ENCODE data around the gene MMP17. TPM values are rescaled to one million over a fixed set of nuclear protein-coding genes. Genes with fewer than 3 reads are reported as not detected.
"Not testable (repeated sequence)": the region's sequence is repeated elsewhere in the genome, so short reads cannot be mapped to it uniquely, and the experiment has no call there.

The MMP17 gene
- polyA plus RNA-seq, 4 donors, result 2.5 to 4.5 TPM; not detected in 2

DNA sequence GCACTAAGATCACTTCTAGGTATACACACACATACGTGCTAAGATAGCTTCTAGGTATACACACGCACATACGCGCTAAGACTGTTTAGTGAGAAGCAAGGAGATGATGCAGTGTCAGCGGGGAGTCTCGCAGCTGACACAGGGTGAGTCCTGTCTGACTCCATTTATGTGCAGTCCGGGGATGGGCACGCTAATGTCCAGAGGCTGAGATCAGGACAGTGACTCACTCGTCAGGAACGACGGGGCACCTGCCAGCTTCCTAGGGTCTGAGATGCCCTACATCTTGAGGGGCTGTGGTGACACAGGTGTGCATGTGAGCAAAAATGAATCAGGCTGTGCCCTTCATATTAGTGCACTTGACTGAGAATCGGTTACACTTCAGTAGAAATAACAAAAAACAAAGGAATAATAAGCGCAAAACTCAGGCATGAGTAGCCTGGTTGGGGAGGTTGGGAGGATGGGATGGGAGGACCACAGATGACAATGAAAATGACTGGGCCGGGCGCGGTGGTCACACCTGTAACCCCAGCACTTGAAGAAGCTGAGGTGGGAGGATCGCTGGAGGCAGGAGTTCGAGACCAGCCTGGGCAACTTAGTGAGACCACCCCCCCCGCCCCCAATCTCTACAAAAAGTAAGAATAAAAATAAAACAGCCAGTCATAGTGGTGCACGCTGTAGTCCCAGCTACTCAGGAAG, 37.1 kb downstream of the MMP17 start:
- Histone ChIP-seq H3K27me3 (ENCODE audit: control insufficient read depth in 3 of 3, insufficient read depth in 3 of 3, low read length in 3 of 3) (peaks cover 0 to 5% (median 0%) of the 10 kb centered on the region in 3 donors), H3K36me3 (ENCODE audit: control insufficient read depth in 3 of 3, insufficient read depth in 2 of 3, low read depth in 1 of 3, low read length in 3 of 3) (no peaks in the 10 kb centered on the region), H3K4me3 (ENCODE audit: low read depth in 1 of 3, low read length in 3 of 3) (no peak overlapping the region), H3K27ac (ENCODE audit: low read depth in 1 of 3, low read length in 2 of 3) (no peak overlapping the region), H3K4me1 (ENCODE audit: control insufficient read depth in 3 of 3, insufficient read depth in 2 of 3, low read depth in 1 of 3, low read length in 2 of 3) (peaks cover 0 to 20% (median 0%) of the 10 kb centered on the region in 3 donors), H3K9me3 (ENCODE audit: control insufficient read depth in 2 of 2, insufficient read depth in 1 of 2, low read depth in 1 of 2, low read length in 1 of 2) (no peaks in the 10 kb centered on the region)
- DNase-seq (no peak), FAIRE-seq (no peak)
- WGBS, 3 donors, result 84 to 88% (median 84%) methylated on average over 20 of the region's 20 CpGs

DNA sequence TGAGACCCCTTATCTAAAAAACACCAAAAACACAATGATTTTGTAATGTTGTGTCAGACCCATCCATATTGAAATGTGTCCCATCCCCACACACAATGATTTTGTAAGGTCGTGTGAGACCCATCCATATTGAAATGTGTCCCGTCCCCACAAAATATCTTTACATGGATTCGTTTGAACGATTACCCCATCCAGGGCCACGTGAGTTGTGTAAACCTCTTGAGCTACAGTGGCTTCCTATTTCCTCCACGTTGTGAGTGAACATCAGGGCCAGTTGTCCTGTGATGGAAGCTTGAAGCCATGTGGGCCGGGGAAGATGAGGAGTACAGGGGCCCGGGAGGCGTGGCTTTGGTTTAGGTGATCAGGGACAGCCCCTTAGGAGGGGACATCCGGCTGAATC, 39.3 kb downstream of the MMP17 start:
- Histone ChIP-seq H3K9me3 (ENCODE audit: control insufficient read depth in 2 of 2, insufficient read depth in 1 of 2, low read depth in 1 of 2, low read length in 1 of 2) (no peaks in the 10 kb centered on the region), H3K27ac (ENCODE audit: low read depth in 1 of 3, low read length in 2 of 3) (no peak overlapping the region), H3K36me3 (ENCODE audit: control insufficient read depth in 3 of 3, insufficient read depth in 2 of 3, low read depth in 1 of 3, low read length in 3 of 3) (no peaks in the 10 kb centered on the region), H3K4me3 (ENCODE audit: low read depth in 1 of 3, low read length in 3 of 3) (no peak overlapping the region), H3K27me3 (ENCODE audit: control insufficient read depth in 3 of 3, insufficient read depth in 3 of 3, low read length in 3 of 3) (peaks cover 0 to 5% (median 0%) of the 10 kb centered on the region in 3 donors), H3K4me1 (ENCODE audit: control insufficient read depth in 3 of 3, insufficient read depth in 2 of 3, low read depth in 1 of 3, low read length in 2 of 3) (peaks cover 0 to 5% (median 0%) of the 10 kb centered on the region in 3 donors)
- DNase-seq (no peak), FAIRE-seq (no peak)
- WGBS, 3 donors, result 77 to 80% (median 77%) methylated on average over 10 of the region's 10 CpGs

DNA sequence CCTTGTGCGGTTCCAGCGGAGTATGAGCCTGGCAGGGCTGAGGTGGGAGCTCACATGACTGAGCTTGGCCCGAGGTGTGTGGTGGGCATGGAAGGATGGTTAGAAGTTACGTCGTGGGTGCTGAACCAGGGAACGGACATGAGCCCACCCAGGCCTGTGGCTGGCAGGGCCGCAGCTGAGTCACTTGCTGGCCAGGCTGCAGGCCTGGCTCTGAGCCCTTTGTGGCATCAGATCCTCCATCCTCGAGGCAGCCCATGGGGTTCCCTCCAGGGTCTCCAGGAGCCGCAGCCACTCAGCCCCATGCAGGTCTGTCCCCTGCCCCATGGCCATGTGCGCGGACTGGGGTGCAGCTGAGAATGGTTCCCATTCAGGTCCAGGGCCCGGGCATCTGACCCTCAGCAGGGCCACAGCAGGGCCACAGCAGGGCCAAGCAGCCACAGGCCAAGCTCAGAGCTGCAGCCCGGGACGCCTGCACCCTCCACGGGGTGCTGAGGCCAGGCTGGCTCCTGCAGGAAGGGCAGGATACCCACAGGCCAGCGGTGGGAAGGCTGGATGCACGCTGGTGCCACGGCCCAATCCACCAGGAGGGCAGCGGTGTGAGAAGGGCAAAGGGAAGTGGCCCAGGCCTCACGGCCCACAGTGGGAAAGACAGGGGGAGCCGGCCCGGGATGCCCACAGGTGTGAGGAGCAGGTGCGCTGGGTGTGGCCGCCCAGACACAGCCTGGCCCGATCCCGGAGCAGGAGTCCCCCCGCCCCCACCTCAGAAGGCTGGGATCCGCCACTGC, 39.9 kb downstream of the MMP17 start:
- 65 to 85% (median 74%) methylated on average over 22 to 28 of the region's 28 CpGs for WGBS, 3 donors
- Histone ChIP-seq H3K27me3 (ENCODE audit: control insufficient read depth in 3 of 3, insufficient read depth in 3 of 3, low read length in 3 of 3) (peaks cover 0 to 5% (median 0%) of the 10 kb centered on the region in 3 donors), H3K27ac (ENCODE audit: low read depth in 1 of 3, low read length in 2 of 3) (no peak overlapping the region), H3K4me3 (ENCODE audit: low read depth in 1 of 3, low read length in 3 of 3) (no peak overlapping the region), H3K36me3 (ENCODE audit: control insufficient read depth in 3 of 3, insufficient read depth in 2 of 3, low read depth in 1 of 3, low read length in 3 of 3) (no peaks in the 10 kb centered on the region), H3K4me1 (ENCODE audit: control insufficient read depth in 3 of 3, insufficient read depth in 2 of 3, low read depth in 1 of 3, low read length in 2 of 3) (no peaks in the 10 kb centered on the region), H3K9me3 (ENCODE audit: control insufficient read depth in 2 of 2, insufficient read depth in 1 of 2, low read depth in 1 of 2, low read length in 1 of 2) (no peaks in the 10 kb centered on the region)
- DNase-seq (no peak), FAIRE-seq (no peak)

DNA sequence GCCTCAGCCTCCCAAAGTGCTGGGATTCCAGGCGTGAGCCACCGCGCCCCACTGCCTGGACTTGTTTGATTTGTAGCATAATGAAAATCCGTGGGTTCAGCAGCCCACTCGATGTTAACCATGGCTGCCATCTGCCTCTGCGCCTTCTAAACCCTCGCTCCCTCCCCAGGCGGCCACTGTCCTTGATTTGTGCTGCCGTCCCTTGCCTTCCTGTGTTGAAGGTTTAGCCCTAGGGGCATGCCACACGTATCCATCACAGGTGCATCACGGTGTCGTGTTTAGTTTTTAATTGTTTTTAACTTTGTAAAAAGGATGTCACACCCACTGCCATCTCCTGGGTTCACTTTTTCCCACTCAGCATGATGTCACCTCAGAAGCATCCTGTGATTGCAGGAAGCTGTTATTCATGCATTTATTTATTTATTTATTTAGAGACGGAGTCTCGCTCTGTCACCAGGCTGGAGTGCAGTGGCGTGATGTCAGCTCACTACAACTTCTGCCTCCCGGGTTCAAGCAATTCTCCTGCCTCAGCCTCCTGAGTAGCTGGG, 41.8 kb downstream of the MMP17 start:
- Histone ChIP-seq H3K27me3 (ENCODE audit: control insufficient read depth in 3 of 3, insufficient read depth in 3 of 3, low read length in 3 of 3) (no peaks in the 10 kb centered on the region), H3K4me1 (ENCODE audit: control insufficient read depth in 3 of 3, insufficient read depth in 2 of 3, low read depth in 1 of 3, low read length in 2 of 3) (no peaks in the 10 kb centered on the region), H3K4me3 (ENCODE audit: low read depth in 1 of 3, low read length in 3 of 3) (no peak overlapping the region), H3K9me3 (ENCODE audit: control insufficient read depth in 2 of 2, insufficient read depth in 1 of 2, low read depth in 1 of 2, low read length in 1 of 2) (no peaks in the 10 kb centered on the region), H3K36me3 (ENCODE audit: control insufficient read depth in 3 of 3, insufficient read depth in 2 of 3, low read depth in 1 of 3, low read length in 3 of 3) (no peaks in the 10 kb centered on the region), H3K27ac (ENCODE audit: low read depth in 1 of 3, low read length in 2 of 3) (no peak overlapping the region)
- 68 to 72% (median 69%) methylated on average over 16 of the region's 16 CpGs for WGBS, 3 donors
- FAIRE-seq (no peak), DNase-seq (no peak)

DNA sequence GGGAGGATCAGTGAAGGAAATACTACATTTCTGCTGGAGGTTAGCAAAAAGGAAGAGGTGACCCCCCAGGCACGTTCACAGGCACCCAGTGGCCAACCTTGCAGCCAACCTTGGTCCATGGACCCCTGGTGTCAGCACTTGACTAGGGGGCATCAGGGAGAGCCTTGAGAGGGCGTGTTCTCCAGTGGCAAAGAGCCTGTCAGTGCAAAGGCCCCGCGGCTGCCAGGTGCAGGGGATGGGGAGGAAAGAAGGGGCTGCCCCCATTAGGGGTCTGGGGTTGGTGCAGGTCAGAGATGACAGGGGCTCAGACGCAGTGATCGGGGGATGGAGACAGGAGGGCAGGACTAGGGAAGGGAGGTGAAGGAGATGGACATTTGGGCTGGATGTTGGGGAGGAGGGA, 43.5 kb downstream of the MMP17 start:
- Histone ChIP-seq H3K9me3 (ENCODE audit: control insufficient read depth in 2 of 2, insufficient read depth in 1 of 2, low read depth in 1 of 2, low read length in 1 of 2) (no peaks in the 10 kb centered on the region), H3K4me1 (ENCODE audit: control insufficient read depth in 3 of 3, insufficient read depth in 2 of 3, low read depth in 1 of 3, low read length in 2 of 3) (no peaks in the 10 kb centered on the region), H3K27ac (ENCODE audit: low read depth in 1 of 3, low read length in 2 of 3) (no peak overlapping the region), H3K4me3 (ENCODE audit: low read depth in 1 of 3, low read length in 3 of 3) (no peak overlapping the region), H3K27me3 (ENCODE audit: control insufficient read depth in 3 of 3, insufficient read depth in 3 of 3, low read length in 3 of 3) (no peaks in the 10 kb centered on the region), H3K36me3 (ENCODE audit: control insufficient read depth in 3 of 3, insufficient read depth in 2 of 3, low read depth in 1 of 3, low read length in 3 of 3) (no peaks in the 10 kb centered on the region)
- no peak for FAIRE-seq
- 83 to 92% (median 89%) methylated on average over 6 of the region's 6 CpGs for WGBS, 3 donors
- no peak for DNase-seq

DNA sequence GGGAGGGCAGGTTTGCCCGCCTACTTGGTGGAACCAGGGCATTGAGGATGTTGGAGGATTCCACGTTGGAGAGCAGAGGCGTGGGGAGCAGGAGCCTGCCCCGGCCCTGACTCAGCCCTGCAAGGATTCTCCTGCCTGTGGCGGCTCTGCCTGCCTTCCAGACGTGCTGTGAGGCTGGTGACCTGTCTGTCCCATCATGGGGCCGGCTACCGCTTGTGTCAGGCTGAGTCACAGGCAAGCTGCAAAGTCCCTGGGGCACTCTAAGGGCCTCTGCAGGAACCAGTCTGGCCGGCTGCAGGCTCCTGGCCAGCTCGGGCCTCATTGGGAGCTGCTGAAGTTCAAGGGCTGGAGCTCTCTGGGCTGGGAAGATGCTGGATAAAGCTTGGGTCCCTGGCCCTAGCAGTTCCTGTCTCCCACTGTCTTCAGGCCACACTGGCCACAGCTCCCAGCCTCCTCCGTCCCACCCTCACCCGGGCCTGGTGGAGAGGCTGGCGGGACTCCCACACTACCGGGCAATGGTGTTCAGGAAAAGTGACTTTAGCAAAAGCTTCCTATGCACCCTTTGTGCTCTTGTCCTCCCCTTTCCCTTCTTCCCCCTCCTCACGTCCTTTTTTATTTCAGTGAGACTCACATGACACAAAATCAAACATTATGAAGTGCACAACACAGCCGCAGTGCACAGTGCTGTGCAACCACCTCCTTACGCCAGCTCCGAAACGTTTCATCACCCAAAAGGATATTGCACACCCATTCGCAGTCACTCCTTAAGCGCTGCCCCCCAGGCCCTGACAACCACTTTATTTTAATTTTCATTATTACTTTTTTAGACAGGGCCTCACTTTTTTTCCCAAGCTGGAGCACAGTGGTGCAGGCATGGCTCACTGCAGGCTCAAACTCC, 44.2 kb downstream of the MMP17 start:
- no peaks in the 10 kb centered on the region for H3K4me1 ChIP-seq (ENCODE audit: control insufficient read depth in 3 of 3, insufficient read depth in 2 of 3, low read depth in 1 of 3, low read length in 2 of 3)
- FAIRE-seq (no peak), DNase-seq (no peak)
- no peak overlapping the region for H3K27ac ChIP-seq (ENCODE audit: low read depth in 1 of 3, low read length in 2 of 3)
- H3K27me3 ChIP-seq (ENCODE audit: control insufficient read depth in 3 of 3, insufficient read depth in 3 of 3, low read length in 3 of 3), result no peaks in the 10 kb centered on the region
- WGBS, 3 donors, result 66 to 77% (median 74%) methylated on average over 19 to 21 of the region's 21 CpGs
- H3K9me3 ChIP-seq (ENCODE audit: control insufficient read depth in 2 of 2, insufficient read depth in 1 of 2, low read depth in 1 of 2, low read length in 1 of 2), result no peaks in the 10 kb centered on the region
- H3K4me3 ChIP-seq (ENCODE audit: low read depth in 1 of 3, low read length in 3 of 3), result no peak overlapping the region
- H3K36me3 ChIP-seq (ENCODE audit: control insufficient read depth in 3 of 3, insufficient read depth in 2 of 3, low read depth in 1 of 3, low read length in 3 of 3), result no peaks in the 10 kb centered on the region

DNA sequence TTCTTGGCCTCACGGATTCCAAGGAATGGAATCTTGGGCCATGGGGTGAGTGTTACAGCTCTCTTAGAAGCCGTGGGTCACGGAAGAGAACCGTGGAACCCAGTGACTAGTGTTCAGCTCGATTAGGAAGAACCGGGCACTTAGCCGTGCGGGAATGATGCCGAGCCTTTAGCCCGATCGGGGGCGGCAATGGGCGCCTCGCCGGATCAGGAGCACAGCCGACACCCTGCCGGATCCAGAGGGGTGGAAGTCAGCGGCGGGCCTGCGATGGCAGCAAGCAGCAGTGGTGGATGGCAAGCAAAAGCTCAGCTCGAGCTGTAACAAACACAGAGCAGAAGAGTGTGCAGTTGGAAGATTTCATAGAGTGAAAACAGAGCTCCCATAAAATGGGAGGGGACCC, 45.1 kb downstream of the MMP17 start:
- H3K4me1 ChIP-seq (ENCODE audit: control insufficient read depth in 3 of 3, insufficient read depth in 2 of 3, low read depth in 1 of 3, low read length in 2 of 3), result no peaks in the 10 kb centered on the region
- H3K9me3 ChIP-seq (ENCODE audit: control insufficient read depth in 2 of 2, insufficient read depth in 1 of 2, low read depth in 1 of 2, low read length in 1 of 2), result no peaks in the 10 kb centered on the region
- no peaks in the 10 kb centered on the region for H3K36me3 ChIP-seq (ENCODE audit: control insufficient read depth in 3 of 3, insufficient read depth in 2 of 3, low read depth in 1 of 3, low read length in 3 of 3)
- H3K27me3 ChIP-seq (ENCODE audit: control insufficient read depth in 3 of 3, insufficient read depth in 3 of 3, low read length in 3 of 3), result peaks cover 0 to under 1% (median 0%) of the 10 kb centered on the region in 3 donors
- no peak overlapping the region for H3K4me3 ChIP-seq (ENCODE audit: low read depth in 1 of 3, low read length in 3 of 3)
- FAIRE-seq (no peak), DNase-seq (no peak)
- 91 to 93% (median 93%) methylated on average over 21 of the region's 21 CpGs for WGBS, 3 donors
- no peak overlapping the region for H3K27ac ChIP-seq (ENCODE audit: low read depth in 1 of 3, low read length in 2 of 3)

DNA sequence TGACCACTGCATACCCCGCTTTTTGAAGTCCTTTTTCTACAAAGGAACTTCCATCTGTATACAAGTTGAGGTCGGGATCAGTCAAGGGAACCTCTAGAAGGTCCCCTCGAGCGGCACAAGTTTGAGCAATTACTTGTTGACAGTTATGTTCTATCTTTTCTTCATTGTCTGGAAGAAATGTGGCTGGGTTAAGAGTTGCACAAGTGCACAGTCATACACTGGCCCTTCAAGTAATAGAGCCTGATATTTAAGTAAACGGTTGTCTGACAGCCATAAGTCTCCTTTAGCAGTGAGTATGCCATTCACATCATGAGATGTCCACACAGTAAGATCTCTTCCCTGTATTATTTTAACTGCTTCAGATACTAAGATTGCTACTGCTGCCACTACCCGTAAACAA, 46.8 kb downstream of the MMP17 start:
- not testable (repeated sequence) for H3K27me3 ChIP-seq (ENCODE audit: control insufficient read depth in 3 of 3, insufficient read depth in 3 of 3, low read length in 3 of 3); H3K36me3 ChIP-seq (ENCODE audit: control insufficient read depth in 3 of 3, insufficient read depth in 2 of 3, low read depth in 1 of 3, low read length in 3 of 3); FAIRE-seq; H3K4me1 ChIP-seq (ENCODE audit: control insufficient read depth in 3 of 3, insufficient read depth in 2 of 3, low read depth in 1 of 3, low read length in 2 of 3); DNase-seq; H3K4me3 ChIP-seq (ENCODE audit: low read depth in 1 of 3, low read length in 3 of 3); H3K9me3 ChIP-seq (ENCODE audit: control insufficient read depth in 2 of 2, insufficient read depth in 1 of 2, low read depth in 1 of 2, low read length in 1 of 2); H3K27ac ChIP-seq (ENCODE audit: low read depth in 1 of 3, low read length in 2 of 3)
- WGBS, 3 donors, result 80 to 86% (median 83%) methylated on average over 6 of the region's 6 CpGs
